DND-41 (cell line): ENCODE results near the gene ART3.

ENCODE experiments used
- EZH2 ChIP-seq: IDR thresholded peaks from 3 replicates; pipeline ENCODE4 v1.6.1; 2012; ENCODE audit warnings: borderline replicate concordance, low read depth, mild to moderate bottlenecking, moderate library complexity, low read length, inconsistent platforms; ENCODE audit not compliant: severe bottlenecking
- TF ChIP-seq, protein P1 (sequence below): IDR thresholded peaks from 2 replicates; pipeline ENCODE4 v1.5.1; 2012; ENCODE audit warnings: borderline replicate concordance, low read length, moderate library complexity, mild to moderate bottlenecking; ENCODE audit not compliant: poor library complexity, severe bottlenecking; ENCODE audit errors: extremely low read depth

DNA sequence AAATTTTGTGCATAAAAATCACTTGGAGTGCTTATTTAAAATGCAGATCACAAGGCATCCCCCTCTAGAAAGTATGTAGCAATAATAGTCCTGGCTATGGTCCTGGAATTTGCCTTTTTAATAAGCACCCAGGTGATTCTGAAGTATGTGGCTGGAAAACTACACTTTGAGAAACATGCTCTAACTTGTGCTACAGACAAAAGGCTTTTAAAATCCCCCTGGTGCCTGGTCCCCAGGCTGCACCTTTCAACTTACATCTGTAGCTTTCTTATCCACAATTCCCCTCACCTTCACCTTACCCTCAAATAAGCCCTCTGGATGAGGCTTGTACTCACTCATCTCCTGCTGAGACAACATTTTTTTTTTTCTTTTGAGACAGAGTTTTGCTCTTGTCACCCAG is 21.1 kb downstream of the ART3 start:
- TF ChIP-seq, protein P1, sequence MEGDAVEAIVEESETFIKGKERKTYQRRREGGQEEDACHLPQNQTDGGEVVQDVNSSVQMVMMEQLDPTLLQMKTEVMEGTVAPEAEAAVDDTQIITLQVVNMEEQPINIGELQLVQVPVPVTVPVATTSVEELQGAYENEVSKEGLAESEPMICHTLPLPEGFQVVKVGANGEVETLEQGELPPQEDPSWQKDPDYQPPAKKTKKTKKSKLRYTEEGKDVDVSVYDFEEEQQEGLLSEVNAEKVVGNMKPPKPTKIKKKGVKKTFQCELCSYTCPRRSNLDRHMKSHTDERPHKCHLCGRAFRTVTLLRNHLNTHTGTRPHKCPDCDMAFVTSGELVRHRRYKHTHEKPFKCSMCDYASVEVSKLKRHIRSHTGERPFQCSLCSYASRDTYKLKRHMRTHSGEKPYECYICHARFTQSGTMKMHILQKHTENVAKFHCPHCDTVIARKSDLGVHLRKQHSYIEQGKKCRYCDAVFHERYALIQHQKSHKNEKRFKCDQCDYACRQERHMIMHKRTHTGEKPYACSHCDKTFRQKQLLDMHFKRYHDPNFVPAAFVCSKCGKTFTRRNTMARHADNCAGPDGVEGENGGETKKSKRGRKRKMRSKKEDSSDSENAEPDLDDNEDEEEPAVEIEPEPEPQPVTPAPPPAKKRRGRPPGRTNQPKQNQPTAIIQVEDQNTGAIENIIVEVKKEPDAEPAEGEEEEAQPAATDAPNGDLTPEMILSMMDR, result no peak
- no peak for TF ChIP-seq EZH2
